ENCODE measurements around the gene FOSL2.
A peak's percentile ranks its signal among the peaks of the same experiment; 100 is the strongest.

Gene FOSL2

DNA sequence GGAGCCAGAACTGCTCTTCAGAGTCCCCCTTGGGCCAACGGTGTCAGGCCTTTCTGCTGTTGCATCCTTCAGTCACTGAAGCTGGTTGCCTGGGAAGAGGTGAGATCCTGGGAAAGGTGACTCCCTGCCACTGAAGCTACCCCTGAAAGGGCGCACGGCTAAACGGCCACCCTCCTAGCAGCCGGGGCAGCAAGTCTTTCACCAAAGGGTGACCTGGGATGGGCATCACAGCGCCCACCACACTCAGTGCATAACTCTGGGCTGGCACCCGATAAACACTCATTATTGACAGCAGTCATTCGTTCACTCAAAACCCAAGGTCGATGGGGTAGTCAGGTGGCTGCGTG is 26.5 kb upstream of the FOSL2 start:
- no peaks in the 10 kb centered on the region for H3K9me2 ChIP-seq (replicated peaks; ENCODE audit: low read depth, low read length)

DNA sequence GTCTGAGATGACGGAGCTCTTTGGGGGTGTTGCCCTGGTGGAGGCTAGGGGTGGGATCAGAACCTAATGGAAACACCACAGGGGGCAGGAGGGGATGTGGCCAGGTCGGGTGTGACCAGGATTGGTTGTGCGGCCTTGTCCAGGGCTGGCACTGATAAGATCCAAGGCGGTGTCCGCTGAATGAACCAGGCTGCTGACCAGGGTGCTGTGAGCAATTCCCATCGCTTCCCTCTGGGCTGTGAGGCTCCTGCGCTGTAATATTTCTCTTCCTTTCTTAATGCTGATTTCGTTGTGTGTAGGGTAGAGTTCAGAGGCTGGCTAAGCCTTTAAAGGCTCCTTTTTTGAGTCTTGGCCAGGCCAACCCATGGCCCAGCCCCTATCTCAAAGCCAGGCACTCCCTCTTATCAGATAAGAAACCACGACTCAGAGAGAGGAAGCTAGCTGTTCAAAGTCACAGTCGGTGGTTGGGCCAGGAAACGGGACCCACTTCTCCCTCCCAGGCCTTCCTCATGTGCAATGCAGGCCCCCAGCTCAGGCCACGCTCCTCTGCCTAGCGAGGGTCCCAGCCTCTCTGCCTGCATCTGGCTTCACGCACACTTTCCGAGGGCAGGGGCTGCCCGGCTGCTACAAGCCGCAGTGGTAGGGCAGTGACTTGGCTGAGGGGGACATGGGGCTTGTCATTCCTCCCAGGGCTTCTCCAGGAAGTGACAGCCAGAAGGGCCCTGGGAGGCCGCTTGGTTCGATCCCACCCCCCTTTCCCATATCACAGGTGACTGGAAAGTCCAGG is 26.0 kb upstream of the FOSL2 start:
- no peak for TF ChIP-seq EZH2phosphoT487 (IDR thresholded peaks at IDR 0.05; ENCODE audit: borderline replicate concordance)
- TF ChIP-seq, protein P1, sequence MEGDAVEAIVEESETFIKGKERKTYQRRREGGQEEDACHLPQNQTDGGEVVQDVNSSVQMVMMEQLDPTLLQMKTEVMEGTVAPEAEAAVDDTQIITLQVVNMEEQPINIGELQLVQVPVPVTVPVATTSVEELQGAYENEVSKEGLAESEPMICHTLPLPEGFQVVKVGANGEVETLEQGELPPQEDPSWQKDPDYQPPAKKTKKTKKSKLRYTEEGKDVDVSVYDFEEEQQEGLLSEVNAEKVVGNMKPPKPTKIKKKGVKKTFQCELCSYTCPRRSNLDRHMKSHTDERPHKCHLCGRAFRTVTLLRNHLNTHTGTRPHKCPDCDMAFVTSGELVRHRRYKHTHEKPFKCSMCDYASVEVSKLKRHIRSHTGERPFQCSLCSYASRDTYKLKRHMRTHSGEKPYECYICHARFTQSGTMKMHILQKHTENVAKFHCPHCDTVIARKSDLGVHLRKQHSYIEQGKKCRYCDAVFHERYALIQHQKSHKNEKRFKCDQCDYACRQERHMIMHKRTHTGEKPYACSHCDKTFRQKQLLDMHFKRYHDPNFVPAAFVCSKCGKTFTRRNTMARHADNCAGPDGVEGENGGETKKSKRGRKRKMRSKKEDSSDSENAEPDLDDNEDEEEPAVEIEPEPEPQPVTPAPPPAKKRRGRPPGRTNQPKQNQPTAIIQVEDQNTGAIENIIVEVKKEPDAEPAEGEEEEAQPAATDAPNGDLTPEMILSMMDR (conservative IDR thresholded peaks at IDR 0.05; ENCODE audit: low read length): no peak
- Histone ChIP-seq H2AFZ (ENCODE audit: low read length) (no peak overlapping the region), H3K4me2 (ENCODE audit: low read depth, low read length, poor library complexity, severe bottlenecking) (peak overlapping the region; percentile 80), H3K9me2 (replicated peaks; ENCODE audit: low read depth, low read length) (no peaks in the 10 kb centered on the region), H3K4me1 (ENCODE audit: insufficient read depth, low read length, poor library complexity, severe bottlenecking) (peaks cover 90% of the 10 kb centered on the region), H4K20me1 (ENCODE audit: insufficient read depth, low read length, poor library complexity, severe bottlenecking) (no peaks in the 10 kb centered on the region), H3K9ac (ENCODE audit: low read depth, low read length, poor library complexity, severe bottlenecking) (peak overlapping the region; percentile 78), H3F3A (ENCODE audit: low read depth) (peaks cover 14% of the 10 kb centered on the region; the same call in 1 of the 2 replicates), H3K27me3 (ENCODE audit: insufficient read depth, low read length, poor library complexity, severe bottlenecking) (no peaks in the 10 kb centered on the region), H3K36me3 (ENCODE audit: insufficient read depth, low read length) (no peaks in the 10 kb centered on the region), H3K4me3 (ENCODE audit: low read length, poor library complexity, severe bottlenecking) (peak overlapping the region; percentile 64), H3K79me2 (ENCODE audit: insufficient read depth, low read length) (peaks cover 5% of the 10 kb centered on the region; the same call in 1 of the 2 replicates), H3K9me3 (ENCODE audit: insufficient read depth, low read depth, low read length) (no peaks in the 10 kb centered on the region)

More for the DNA sequence above, 26.5 kb upstream of the FOSL2 start:
- Histone ChIP-seq H2AFZ (ENCODE audit: low read length) (no peak overlapping the region), H3K4me2 (ENCODE audit: low read depth, low read length, poor library complexity, severe bottlenecking) (peak overlapping the region; percentile 80), H3K27me3 (ENCODE audit: insufficient read depth, low read length, poor library complexity, severe bottlenecking) (no peaks in the 10 kb centered on the region), H4K20me1 (ENCODE audit: insufficient read depth, low read length, poor library complexity, severe bottlenecking) (no peaks in the 10 kb centered on the region), H3K4me1 (ENCODE audit: insufficient read depth, low read length, poor library complexity, severe bottlenecking) (peaks cover 94% of the 10 kb centered on the region), H3K4me3 (ENCODE audit: low read length, poor library complexity, severe bottlenecking) (peak overlapping the region; percentile 64), H3K79me2 (ENCODE audit: insufficient read depth, low read length) (peaks cover 9% of the 10 kb centered on the region; the same call in 1 of the 2 replicates), H3K36me3 (ENCODE audit: insufficient read depth, low read length) (no peaks in the 10 kb centered on the region), H3F3A (ENCODE audit: low read depth) (peaks cover 13% of the 10 kb centered on the region; the same call in 1 of the 2 replicates), H3K9me3 (ENCODE audit: insufficient read depth, low read depth, low read length) (no peaks in the 10 kb centered on the region), H3K9ac (ENCODE audit: low read depth, low read length, poor library complexity, severe bottlenecking) (peak overlapping the region; percentile 78)
- TF ChIP-seq EZH2phosphoT487 (IDR thresholded peaks at IDR 0.05; ENCODE audit: borderline replicate concordance): no peak
- TF ChIP-seq, protein P1 (conservative IDR thresholded peaks at IDR 0.05; ENCODE audit: low read length): no peak

DNA sequence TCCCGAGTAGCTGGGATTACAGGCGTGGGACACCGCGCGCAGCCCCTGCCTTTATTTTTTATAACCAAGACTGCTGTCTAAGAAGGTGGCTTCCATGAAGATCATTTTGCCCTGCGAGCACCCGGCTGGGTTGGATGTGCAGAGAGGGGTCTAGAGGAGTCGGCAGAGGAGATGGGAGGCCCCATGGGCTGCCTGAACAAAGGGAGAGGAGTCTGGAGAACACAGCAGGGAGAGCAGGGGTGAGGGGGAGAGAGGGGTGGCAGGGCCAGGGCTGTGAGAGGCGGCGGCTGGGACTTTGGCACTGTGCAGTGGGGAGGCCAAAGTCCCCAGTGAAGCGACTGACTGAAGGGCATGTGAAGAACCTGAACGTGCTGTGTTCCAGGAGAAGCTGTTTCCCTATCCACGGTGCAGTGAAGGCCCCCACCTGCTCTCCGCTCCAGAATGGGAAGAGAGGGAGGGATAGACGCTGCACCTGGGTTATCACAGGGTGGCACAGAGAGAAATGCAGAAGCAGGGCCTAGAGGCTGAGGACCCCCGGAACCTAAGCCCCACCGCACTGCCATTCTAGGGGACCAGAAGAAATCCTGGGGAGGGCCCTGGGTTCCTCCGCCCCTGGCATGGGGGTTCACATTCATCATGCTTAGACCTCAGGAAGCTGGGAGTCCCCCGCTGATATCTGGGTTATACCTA is 24.8 kb upstream of the FOSL2 start:
- no peaks in the 10 kb centered on the region for H3K9me2 ChIP-seq (replicated peaks; ENCODE audit: low read depth, low read length)
- H3K9ac ChIP-seq (ENCODE audit: low read depth, low read length, poor library complexity, severe bottlenecking): peak overlapping the region; percentile 78
- H3K9me3 ChIP-seq (ENCODE audit: insufficient read depth, low read depth, low read length): no peaks in the 10 kb centered on the region
- H3K36me3 ChIP-seq (ENCODE audit: insufficient read depth, low read length): no peaks in the 10 kb centered on the region
- no peaks in the 10 kb centered on the region for H3K79me2 ChIP-seq (ENCODE audit: insufficient read depth, low read length)
- peaks cover 86% of the 10 kb centered on the region for H3K4me1 ChIP-seq (ENCODE audit: insufficient read depth, low read length, poor library complexity, severe bottlenecking)
- no peaks in the 10 kb centered on the region for H4K20me1 ChIP-seq (ENCODE audit: insufficient read depth, low read length, poor library complexity, severe bottlenecking)
- H3F3A ChIP-seq (ENCODE audit: low read depth): peaks cover 14% of the 10 kb centered on the region; the same call in 1 of the 2 replicates
- H3K4me2 ChIP-seq (ENCODE audit: low read depth, low read length, poor library complexity, severe bottlenecking): peak overlapping the region; percentile 80
- peak overlapping the region; percentile 64 for H3K4me3 ChIP-seq (ENCODE audit: low read length, poor library complexity, severe bottlenecking)
- H2AFZ ChIP-seq (ENCODE audit: low read length): no peak overlapping the region
- TF ChIP-seq, protein P1 (conservative IDR thresholded peaks at IDR 0.05; ENCODE audit: low read length): no peak
- TF ChIP-seq EZH2phosphoT487 (IDR thresholded peaks at IDR 0.05; ENCODE audit: borderline replicate concordance): no peak
- no peaks in the 10 kb centered on the region for H3K27me3 ChIP-seq (ENCODE audit: insufficient read depth, low read length, poor library complexity, severe bottlenecking)

Data from Loucy (cell line).